Measurements from ENCODE around the gene LCN9.

DNA sequence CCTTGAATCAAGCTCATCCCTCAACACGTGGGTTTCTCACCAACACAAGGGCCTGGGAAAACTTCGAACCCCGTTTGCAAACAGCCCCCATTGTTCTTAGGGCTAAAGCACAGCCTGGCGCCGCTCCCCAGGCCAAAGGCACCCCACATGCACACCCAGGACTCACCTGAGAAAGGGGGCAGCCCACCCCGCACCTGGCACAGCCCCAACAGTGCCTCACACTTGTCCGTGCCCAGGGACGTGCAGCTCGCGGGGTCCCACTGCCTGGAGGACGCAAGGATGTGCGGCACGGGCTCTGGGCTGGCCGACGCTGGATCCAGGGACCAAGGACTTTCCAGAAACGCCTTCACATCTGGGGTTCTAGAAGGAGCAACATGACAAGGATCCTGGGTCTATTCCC, 33.3 kb downstream of the LCN9 start:
- TF ChIP-seq GATA2 (IDR thresholded peaks at IDR 0.05; ENCODE audit: low read depth, low read length), result no peak
- TF ChIP-seq GATA3 (IDR thresholded peaks at IDR 0.05; ENCODE audit: low read depth, low read length), result no peak
